ENCODE measurements around the gene LKAAEAR1.
"Not testable (repeated sequence)": the region's sequence is repeated elsewhere in the genome, so short reads cannot be mapped to it uniquely, and the experiment has no call there.

Gene LKAAEAR1

GRCh38 chr20:64121586-64121985 lies 37.4 kb upstream of the LKAAEAR1 start:
- no peak for TF ChIP-seq CTCF (IDR thresholded peaks at IDR 0.05; ENCODE audit: low read length)

GRCh38 chr20:64119681-64120341 lies 35.6 kb upstream of the LKAAEAR1 start:
- H3K27ac ChIP-seq (ENCODE audit: low read depth, low read length, poor library complexity, severe bottlenecking), result no peak overlapping the region
- peaks cover 8% of the 10 kb centered on the region for H3K4me1 ChIP-seq (ENCODE audit: insufficient read depth, low read length, severe bottlenecking)
- H3K9me2 ChIP-seq (ENCODE audit: low read depth, low read length), result no peaks in the 10 kb centered on the region
- no peaks in the 10 kb centered on the region for H4K20me1 ChIP-seq (ENCODE audit: insufficient read depth, low read length)
- H3K4me2 ChIP-seq (ENCODE audit: low read length), result peak overlapping the region; percentile 65
- no peaks in the 10 kb centered on the region for H3F3A ChIP-seq (ENCODE audit: insufficient read depth, low read length)
- peak overlapping the region; percentile 44 for H3K4me3 ChIP-seq (ENCODE audit: low read depth, low read length, poor library complexity, severe bottlenecking)
- no peak overlapping the region for H2AFZ ChIP-seq (ENCODE audit: low read length)
- no peaks in the 10 kb centered on the region for H3K9me3 ChIP-seq (ENCODE audit: low read length)
- TF ChIP-seq CTCF (IDR thresholded peaks at IDR 0.05; ENCODE audit: low read length) (no peak), EZH2 (IDR thresholded peaks at IDR 0.05; ENCODE audit: borderline replicate concordance, low read length) (no peak)
- no peaks in the 10 kb centered on the region for H3K27me3 ChIP-seq (ENCODE audit: insufficient read depth, low read length)
- H3K36me3 ChIP-seq (ENCODE audit: insufficient read depth, low read length), result no peaks in the 10 kb centered on the region
- H3K79me2 ChIP-seq (ENCODE audit: insufficient read depth, low read length), result no peaks in the 10 kb centered on the region
- H3K9ac ChIP-seq (ENCODE audit: low read length), result peak overlapping the region; percentile 19; the same call in 1 of the 2 replicates

More at GRCh38 chr20:64121586-64121985, 37.4 kb upstream of the LKAAEAR1 start:
- no peaks in the 10 kb centered on the region for H3K9me3 ChIP-seq (ENCODE audit: low read length)
- H3K27me3 ChIP-seq (ENCODE audit: insufficient read depth, low read length), result no peaks in the 10 kb centered on the region
- no peaks in the 10 kb centered on the region for H3K9me2 ChIP-seq (ENCODE audit: low read depth, low read length)
- no peak overlapping the region for H3K9ac ChIP-seq (ENCODE audit: low read length)
- no peak overlapping the region for H2AFZ ChIP-seq (ENCODE audit: low read length)
- H3K4me3 ChIP-seq (ENCODE audit: low read depth, low read length, poor library complexity, severe bottlenecking), result no peak overlapping the region
- H3K36me3 ChIP-seq (ENCODE audit: insufficient read depth, low read length), result no peaks in the 10 kb centered on the region
- no peaks in the 10 kb centered on the region for H3K79me2 ChIP-seq (ENCODE audit: insufficient read depth, low read length)
- no peaks in the 10 kb centered on the region for H4K20me1 ChIP-seq (ENCODE audit: insufficient read depth, low read length)
- no peak overlapping the region for H3K27ac ChIP-seq (ENCODE audit: low read depth, low read length, poor library complexity, severe bottlenecking)
- no peak overlapping the region for H3K4me2 ChIP-seq (ENCODE audit: low read length)
- H3F3A ChIP-seq (ENCODE audit: insufficient read depth, low read length), result no peaks in the 10 kb centered on the region
- peaks cover 8% of the 10 kb centered on the region for H3K4me1 ChIP-seq (ENCODE audit: insufficient read depth, low read length, severe bottlenecking)

DNA sequence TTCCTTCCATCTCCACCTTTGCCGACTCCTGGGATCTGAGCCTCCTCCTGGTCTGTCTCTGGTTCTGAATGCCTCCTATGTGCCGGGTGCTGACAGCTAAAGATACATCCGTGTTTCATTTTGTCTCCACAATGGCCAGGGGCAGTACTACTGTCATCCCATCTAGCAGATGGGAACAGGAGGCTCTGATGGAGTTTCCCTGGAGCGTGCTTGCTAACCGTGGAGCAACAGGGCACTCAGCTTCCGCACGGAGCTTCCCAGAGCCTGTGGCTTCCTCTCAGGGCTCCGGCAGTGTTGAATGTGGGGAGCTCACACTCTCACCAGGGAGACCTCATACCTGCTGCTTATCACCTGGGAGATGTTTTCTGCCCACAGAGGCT lies 35.1 kb upstream of the LKAAEAR1 start:
- Histone ChIP-seq H3K9me3 (ENCODE audit: low read length) (no peaks in the 10 kb centered on the region), H3K4me2 (ENCODE audit: low read length) (no peak overlapping the region), H2AFZ (ENCODE audit: low read length) (no peak overlapping the region), H3K27ac (ENCODE audit: low read depth, low read length, poor library complexity, severe bottlenecking) (no peak overlapping the region), H3F3A (ENCODE audit: insufficient read depth, low read length) (no peaks in the 10 kb centered on the region), H3K9ac (ENCODE audit: low read length) (no peak overlapping the region), H3K4me1 (ENCODE audit: insufficient read depth, low read length, severe bottlenecking) (peaks cover 8% of the 10 kb centered on the region), H3K4me3 (ENCODE audit: low read depth, low read length, poor library complexity, severe bottlenecking) (no peak overlapping the region), H3K27me3 (ENCODE audit: insufficient read depth, low read length) (no peaks in the 10 kb centered on the region), H3K79me2 (ENCODE audit: insufficient read depth, low read length) (no peaks in the 10 kb centered on the region), H4K20me1 (ENCODE audit: insufficient read depth, low read length) (no peaks in the 10 kb centered on the region), H3K36me3 (ENCODE audit: insufficient read depth, low read length) (no peaks in the 10 kb centered on the region), H3K9me2 (ENCODE audit: low read depth, low read length) (no peaks in the 10 kb centered on the region)
- TF ChIP-seq CTCF (IDR thresholded peaks at IDR 0.05; ENCODE audit: low read length) (no peak), EZH2 (IDR thresholded peaks at IDR 0.05; ENCODE audit: borderline replicate concordance, low read length) (no peak)

DNA sequence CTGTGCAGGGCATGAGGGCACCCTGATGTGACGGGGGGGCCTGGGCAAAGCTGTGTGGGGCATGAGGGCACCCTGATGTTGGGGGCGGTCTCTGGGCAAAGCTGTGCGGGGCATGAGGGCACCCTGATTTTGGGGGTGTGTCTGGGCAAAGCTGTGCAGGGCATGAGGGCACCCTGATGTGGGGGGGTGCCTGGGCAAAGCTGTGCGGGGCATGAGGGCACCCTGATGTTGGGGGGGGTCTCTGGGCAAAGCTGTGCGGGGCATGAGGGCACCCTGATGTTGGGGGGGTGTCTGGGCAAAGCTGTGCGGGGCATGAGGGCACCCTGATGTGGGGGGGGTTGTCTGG lies 33.2 kb upstream of the LKAAEAR1 start:
- not testable (repeated sequence) for H3K4me2 ChIP-seq (ENCODE audit: low read length); H3K9me3 ChIP-seq (ENCODE audit: low read length); H3K27me3 ChIP-seq (ENCODE audit: insufficient read depth, low read length); H3K79me2 ChIP-seq (ENCODE audit: insufficient read depth, low read length); H3K4me1 ChIP-seq (ENCODE audit: insufficient read depth, low read length, severe bottlenecking); H4K20me1 ChIP-seq (ENCODE audit: insufficient read depth, low read length); H3K27ac ChIP-seq (ENCODE audit: low read depth, low read length, poor library complexity, severe bottlenecking); H3F3A ChIP-seq (ENCODE audit: insufficient read depth, low read length); H3K9me2 ChIP-seq (ENCODE audit: low read depth, low read length); H3K36me3 ChIP-seq (ENCODE audit: insufficient read depth, low read length); H3K9ac ChIP-seq (ENCODE audit: low read length); H3K4me3 ChIP-seq (ENCODE audit: low read depth, low read length, poor library complexity, severe bottlenecking); H2AFZ ChIP-seq (ENCODE audit: low read length)
